GM12801 (cell line): ENCODE measurements around the gene COPZ1.

ENCODE experiments used
- TF ChIP-seq, protein P1 (sequence below): IDR thresholded peaks from one replicate; pipeline ENCODE4 v1.5.1; 2011; ENCODE audit warnings: control low read depth; ENCODE audit not compliant: insufficient read length; ENCODE audit errors: extremely low read depth

Gene COPZ1

DNA sequence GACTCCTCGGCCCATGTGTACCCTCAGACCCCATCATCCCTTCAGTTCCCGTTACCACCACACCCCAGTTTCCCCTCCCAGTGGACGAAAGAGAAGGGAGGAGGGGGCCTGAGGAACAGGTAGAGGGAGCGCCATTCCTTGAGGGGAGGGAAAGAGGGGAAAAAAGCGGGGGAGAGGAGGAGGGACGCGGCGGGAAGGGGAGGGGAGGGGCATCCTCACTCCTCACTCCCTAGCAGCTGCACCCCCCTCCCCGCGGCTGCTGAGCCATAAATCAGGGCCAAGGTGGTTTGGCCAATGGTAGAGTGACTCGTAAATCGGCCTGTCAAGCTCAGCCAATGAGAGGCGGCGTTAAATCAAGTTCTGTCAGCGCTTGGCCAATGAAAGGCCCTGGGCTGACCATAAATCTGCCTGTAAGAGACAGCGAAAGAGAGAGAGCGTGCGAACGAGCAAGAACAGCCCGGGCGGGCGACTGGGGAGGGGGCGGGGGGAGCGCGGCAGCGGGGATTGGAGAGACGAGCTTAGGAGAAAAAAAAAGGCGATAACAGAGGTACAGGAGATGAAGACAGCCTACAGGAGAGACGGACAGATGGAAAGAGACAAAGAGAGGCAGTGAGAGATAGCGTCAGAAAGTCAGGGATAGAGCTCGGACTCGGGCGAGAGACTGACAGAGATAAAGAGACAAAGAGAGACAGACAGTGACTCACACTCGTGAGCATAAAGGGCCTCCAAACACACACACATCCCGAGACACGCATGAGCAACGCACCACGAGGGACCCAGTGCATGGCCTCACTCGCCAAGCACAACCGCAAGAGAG is 34.2 kb downstream of the COPZ1 start:
- TF ChIP-seq, protein P1, sequence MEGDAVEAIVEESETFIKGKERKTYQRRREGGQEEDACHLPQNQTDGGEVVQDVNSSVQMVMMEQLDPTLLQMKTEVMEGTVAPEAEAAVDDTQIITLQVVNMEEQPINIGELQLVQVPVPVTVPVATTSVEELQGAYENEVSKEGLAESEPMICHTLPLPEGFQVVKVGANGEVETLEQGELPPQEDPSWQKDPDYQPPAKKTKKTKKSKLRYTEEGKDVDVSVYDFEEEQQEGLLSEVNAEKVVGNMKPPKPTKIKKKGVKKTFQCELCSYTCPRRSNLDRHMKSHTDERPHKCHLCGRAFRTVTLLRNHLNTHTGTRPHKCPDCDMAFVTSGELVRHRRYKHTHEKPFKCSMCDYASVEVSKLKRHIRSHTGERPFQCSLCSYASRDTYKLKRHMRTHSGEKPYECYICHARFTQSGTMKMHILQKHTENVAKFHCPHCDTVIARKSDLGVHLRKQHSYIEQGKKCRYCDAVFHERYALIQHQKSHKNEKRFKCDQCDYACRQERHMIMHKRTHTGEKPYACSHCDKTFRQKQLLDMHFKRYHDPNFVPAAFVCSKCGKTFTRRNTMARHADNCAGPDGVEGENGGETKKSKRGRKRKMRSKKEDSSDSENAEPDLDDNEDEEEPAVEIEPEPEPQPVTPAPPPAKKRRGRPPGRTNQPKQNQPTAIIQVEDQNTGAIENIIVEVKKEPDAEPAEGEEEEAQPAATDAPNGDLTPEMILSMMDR, result no peak

DNA sequence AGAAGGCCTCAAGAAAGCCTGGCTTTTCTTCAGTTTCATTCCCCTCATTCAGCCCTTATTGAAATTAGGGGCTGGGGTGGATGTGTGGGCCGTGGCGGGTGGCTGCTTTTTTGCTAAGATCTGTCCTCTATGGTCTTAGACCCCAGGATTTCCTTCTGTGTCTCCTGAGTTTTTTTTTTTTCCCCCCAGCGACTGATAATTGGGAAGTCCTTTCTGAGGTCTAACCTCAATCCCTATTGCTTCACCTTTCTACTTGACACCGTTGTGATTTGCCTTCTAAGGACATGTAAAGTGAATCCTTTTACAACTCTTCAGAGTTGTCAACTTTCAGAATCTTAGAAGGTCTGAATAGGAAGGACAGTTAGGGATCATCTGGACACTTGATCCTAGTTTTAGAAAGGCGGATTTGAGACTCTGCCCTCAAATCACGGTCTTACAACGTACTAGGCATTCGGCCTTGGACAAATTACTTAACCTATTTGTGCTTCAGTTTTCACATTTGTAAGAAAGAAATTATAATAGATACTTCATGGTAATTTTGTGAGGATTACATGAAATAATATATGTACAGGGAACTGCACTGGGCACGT is 34.9 kb downstream of the COPZ1 start:
- TF ChIP-seq, protein P1, result no peak

DNA sequence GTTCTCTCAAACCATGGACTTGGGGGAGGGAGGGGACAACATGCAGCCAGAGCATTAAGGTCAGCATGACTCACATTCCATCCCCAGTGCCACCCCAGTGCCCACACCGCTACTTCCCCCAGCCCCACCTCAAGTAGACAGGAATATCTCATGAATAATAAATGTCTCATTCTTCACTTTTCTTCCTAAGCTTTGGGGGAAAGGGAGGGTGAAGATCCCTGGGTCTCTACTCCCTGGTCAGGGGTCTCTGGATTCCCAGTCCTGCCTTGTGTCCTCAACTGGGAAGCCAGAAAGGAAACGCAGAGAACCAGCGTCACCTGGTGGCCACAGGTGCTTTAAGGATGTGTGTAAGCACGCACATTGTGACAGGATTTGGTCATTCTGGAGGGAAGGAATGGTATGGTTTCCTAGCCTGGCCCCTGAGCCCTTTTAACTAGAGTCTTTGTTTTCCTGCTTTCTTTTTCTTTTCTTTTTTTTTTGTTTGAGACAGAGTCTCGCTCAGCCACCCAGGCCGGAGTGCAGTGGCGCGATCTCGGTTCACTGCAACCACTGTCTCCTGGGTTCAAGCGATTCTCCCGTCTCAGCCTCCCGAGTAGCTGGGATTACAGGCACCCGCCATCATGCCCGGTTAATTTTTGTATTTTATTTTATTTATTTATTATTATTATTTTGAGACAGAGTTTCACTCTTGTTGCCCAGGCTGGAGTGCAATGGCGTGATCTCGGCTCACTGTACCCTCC is 36.0 kb downstream of the COPZ1 start:
- TF ChIP-seq, protein P1, result no peak

DNA sequence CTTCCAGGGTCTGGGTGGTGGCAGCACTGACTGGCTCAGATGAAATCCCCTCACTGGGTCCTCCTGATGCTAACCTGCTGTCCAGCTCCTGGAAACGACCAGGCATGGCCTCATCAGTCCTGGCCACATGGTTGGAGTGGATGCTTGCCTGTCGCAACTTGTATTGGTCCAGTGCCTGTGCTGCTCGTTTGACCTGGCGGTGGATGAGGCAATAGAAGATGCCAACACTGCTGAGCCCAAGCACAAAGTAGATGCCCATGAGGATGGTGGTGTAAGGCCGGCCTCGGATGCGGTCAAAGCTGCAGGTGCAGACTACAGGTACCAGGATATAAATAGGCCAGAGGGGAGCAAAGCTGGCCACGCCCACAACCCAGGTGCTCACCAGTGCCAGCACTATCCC is 38.1 kb downstream of the COPZ1 start:
- TF ChIP-seq, protein P1, result no peak

DNA sequence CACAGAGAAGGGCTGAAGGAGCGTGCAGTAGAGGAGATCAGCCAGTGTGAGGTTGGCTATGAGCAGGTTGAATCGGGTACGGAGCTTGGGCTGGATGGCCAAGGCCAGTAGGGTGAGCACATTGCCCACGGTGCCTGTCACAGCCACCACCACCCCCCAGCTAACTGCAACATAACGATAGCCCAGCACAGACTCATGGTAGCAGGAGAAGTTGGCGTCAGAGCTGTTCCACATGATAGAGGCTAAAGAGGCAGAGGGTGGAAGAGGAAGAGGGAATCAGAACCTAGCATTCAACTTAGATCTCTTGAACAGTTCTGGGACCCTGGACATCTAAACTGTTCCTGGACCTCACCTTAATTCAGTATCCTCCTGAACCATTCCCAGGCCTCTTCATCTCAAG is 38.7 kb downstream of the COPZ1 start:
- TF ChIP-seq, protein P1, result no peak

DNA sequence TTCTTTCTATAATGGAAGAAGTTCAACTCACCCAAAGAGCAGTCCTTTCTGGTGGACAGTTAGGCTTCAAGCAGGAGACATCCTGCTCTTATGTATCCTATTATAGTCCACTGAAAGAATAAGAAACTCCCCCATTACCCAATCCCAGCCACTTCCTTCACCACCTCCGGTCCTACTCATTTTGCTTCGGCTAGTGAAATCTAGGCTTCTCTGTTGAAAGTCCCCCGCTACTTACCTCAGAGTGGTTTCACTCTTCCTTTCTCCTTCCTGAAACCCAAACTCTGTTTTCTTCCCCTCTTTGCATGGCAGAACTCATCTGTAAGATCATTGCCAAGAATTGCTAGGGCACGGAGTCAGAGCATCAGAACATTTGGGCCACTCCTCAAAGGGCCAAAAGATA is 39.5 kb downstream of the COPZ1 start, which contains the start of gene GPR84:
Gene GPR84 (minus strand): TSS at position 74 of the 400 bp plus-strand sequence. CDS start 635 bp downstream, outside the sequence.
- TF ChIP-seq, protein P1, result no peak

DNA sequence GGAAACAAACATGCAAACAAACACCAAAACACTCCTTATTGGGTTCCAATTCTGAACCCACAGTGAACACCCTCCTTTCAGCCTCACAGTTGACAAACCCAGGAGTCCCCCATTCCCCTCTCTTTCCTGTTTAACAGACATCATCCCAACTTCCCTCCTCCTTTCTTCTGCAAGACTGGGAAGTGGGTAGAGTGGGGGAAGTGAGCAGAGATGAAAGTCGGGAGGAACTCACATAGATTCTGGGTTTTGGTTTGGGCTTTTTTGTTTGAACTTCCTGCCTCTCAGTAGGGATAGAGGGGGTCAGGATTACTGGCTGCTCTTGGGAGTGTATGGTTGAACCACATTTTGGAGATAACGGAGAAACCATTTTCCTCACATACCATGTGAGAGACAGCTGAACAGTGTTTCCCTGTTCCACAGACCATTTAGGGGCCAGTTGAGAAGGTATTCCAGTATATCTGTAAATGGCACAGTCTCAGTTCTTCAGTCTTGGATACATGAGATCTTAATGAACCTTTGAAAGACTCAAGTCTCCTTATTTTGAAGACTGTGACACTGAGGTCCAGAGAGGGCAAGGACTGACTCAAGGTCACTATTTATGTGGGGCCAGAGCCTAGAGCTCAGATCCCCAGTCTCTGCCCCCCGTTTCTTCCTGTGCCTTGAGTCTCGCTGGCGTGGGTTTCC is 43.2 kb downstream of the COPZ1 start:
- TF ChIP-seq, protein P1, result no peak
